Thyroid gland (tissue), 4 donors: Measurements from ENCODE around the gene GATD1.

Source experiments
- POLR2A ChIP-seq, 2 donors: fragments of 450-650 bp; IDR thresholded peaks; one replicate each; pipeline ENCODE4 v1.6.1; 2017; ENCODE audit warnings: antibody characterized with exemption in 2 of 2, mild to moderate bottlenecking in 2 of 2, moderate library complexity in 1 of 2
- TF ChIP-seq, protein P1 (sequence below), 6 experiments: fragments of 200-600 bp in 3 of 6; fragments of 450-650 bp in 3 of 6; sonication (generic) in 3 of 6; IDR thresholded peaks; one replicate each; pipeline ENCODE4 v1.5.1; 2016 to 2019; ENCODE audit warnings: antibody characterized with exemption in 6 of 6, mild to moderate bottlenecking in 2 of 6, inconsistent platforms in 1 of 6, moderate library complexity in 1 of 6

DNA sequence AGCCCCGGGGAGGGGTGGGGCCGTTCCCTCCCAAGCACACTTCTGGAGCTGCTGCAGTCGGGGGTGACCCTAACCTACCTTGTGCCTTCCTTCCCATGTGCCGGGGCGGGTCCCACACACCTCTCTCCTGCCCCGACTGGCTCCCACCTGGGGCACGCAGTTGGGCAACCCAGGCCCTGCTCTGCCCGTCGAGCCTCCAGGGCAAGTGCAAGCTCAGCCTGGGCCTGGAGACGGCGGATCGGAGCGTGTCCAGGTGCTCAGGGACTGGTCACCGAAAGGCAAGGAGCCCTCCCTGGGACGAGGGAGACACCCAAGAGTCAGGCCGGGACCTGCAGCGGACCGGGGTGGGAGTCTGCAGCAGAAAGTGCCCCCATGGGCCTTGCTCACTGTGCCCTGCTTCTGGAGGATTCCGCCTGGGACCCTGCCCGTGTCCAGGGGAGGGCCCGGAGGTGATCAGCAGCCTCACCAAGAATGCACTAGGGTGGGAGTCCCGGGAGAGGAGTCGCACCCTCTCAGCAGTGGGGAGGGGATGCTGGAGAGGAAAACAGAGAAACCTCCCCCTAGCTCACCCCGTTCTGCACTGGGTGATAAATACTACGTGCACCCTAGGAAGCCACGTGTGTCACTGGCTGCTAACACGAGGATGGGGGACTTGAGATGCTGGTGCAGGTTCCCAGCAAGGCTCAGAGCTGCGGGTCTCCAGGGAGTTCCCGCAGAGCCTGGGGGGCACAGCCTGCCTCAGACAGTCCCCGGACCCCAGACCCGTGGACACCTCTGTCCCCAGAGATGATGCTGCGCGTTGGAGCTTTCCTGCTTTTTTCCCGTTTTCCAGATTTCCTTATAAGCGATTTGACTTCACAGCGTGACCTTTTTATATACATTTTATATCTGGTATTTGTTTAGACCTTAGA is 5.2 kb upstream of the GATD1 start:
- TF ChIP-seq, protein P1, sequence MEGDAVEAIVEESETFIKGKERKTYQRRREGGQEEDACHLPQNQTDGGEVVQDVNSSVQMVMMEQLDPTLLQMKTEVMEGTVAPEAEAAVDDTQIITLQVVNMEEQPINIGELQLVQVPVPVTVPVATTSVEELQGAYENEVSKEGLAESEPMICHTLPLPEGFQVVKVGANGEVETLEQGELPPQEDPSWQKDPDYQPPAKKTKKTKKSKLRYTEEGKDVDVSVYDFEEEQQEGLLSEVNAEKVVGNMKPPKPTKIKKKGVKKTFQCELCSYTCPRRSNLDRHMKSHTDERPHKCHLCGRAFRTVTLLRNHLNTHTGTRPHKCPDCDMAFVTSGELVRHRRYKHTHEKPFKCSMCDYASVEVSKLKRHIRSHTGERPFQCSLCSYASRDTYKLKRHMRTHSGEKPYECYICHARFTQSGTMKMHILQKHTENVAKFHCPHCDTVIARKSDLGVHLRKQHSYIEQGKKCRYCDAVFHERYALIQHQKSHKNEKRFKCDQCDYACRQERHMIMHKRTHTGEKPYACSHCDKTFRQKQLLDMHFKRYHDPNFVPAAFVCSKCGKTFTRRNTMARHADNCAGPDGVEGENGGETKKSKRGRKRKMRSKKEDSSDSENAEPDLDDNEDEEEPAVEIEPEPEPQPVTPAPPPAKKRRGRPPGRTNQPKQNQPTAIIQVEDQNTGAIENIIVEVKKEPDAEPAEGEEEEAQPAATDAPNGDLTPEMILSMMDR (IDR thresholded peaks at IDR 0.05), result no peak
- no peak for TF ChIP-seq POLR2A (IDR thresholded peaks at IDR 0.05)
